CD8-positive, alpha-beta memory T cell (primary cell): ENCODE results near the gene CEMP1. TPM values are rescaled to one million over a fixed set of nuclear protein-coding genes. Genes with fewer than 3 reads are reported as not detected.

Experiments used
- CTCF ChIA-PET: fragments of 350-600 bp; sonication (Branson Sonifier 250); formaldehyde crosslinking; loops from one replicate; lab custom pipeline; 2021; ENCODE audit warnings: antibody characterized with exemption; lab: Charles Lee
- POLR2A ChIA-PET: fragments of 350-600 bp; sonication (Branson Sonifier 250); formaldehyde crosslinking; loops from one replicate; lab custom pipeline; 2021; ENCODE audit warnings: antibody characterized with exemption; lab: Charles Lee
- DNase-seq, 5 donors: peaks; one replicate each; pipeline versions ENCODE4 v3.0.0 to v3.0.0-alpha.2; 2020 to 2022; ENCODE audit warnings: mixed read lengths in 1 of 5
- H3K27ac ChIP-seq: one replicate; pipeline ENCODE4 v1.7.0; 2013; ENCODE audit warnings: low read depth, mild to moderate bottlenecking, low read length, moderate library complexity
- H3K27me3 ChIP-seq: 2 replicates; pipeline ENCODE4 v1.7.0; 2013; ENCODE audit warnings: low read length, mild to moderate bottlenecking; ENCODE audit not compliant: insufficient read depth, poor library complexity, severe bottlenecking
- H3K36me3 ChIP-seq: 2 replicates; pipeline ENCODE4 v1.7.0; 2013; ENCODE audit warnings: mild to moderate bottlenecking, low read length, moderate library complexity; ENCODE audit not compliant: insufficient read depth
- H3K4me1 ChIP-seq: 2 replicates; pipeline ENCODE4 v1.7.0; 2013; ENCODE audit warnings: mild to moderate bottlenecking, low read length, moderate library complexity; ENCODE audit not compliant: insufficient read depth
- H3K4me3 ChIP-seq: 2 replicates; pipeline ENCODE4 v1.7.0; 2013; ENCODE audit warnings: mild to moderate bottlenecking, low read length
- H3K9me3 ChIP-seq: 2 replicates; pipeline ENCODE4 v1.7.0; 2013; ENCODE audit warnings: mild to moderate bottlenecking, low read length
- H3K27ac Mint-ChIP-seq, 8 donors: one replicate each; pipeline ENCODE4 v1.8.0; 2020 to 2021; ENCODE audit warnings: mixed read lengths in 8 of 8, mild to moderate bottlenecking in 6 of 8, inconsistent platforms in 3 of 8, moderate library complexity in 3 of 8
- H3K27me3 Mint-ChIP-seq, 2 donors: one replicate each; pipeline ENCODE4 v1.8.0; 2020 to 2021; ENCODE audit warnings: mixed read lengths in 2 of 2, mild to moderate bottlenecking in 1 of 2, moderate library complexity in 1 of 2
- H3K36me3 Mint-ChIP-seq, 3 donors: one replicate each; pipeline ENCODE4 v1.8.0; 2020 to 2021; ENCODE audit warnings: mixed read lengths in 3 of 3, inconsistent platforms in 1 of 3, mild to moderate bottlenecking in 1 of 3
- H3K4me1 Mint-ChIP-seq, 3 donors: one replicate each; pipeline ENCODE4 v1.8.0; 2020 to 2021; ENCODE audit warnings: mixed read lengths in 3 of 3, inconsistent platforms in 1 of 3, mild to moderate bottlenecking in 1 of 3
- H3K4me3 Mint-ChIP-seq, 7 donors: one replicate each; pipeline ENCODE4 v1.8.0; 2020 to 2021; ENCODE audit warnings: mixed read lengths in 7 of 7, mild to moderate bottlenecking in 6 of 7, moderate library complexity in 4 of 7, inconsistent platforms in 2 of 7
- H3K9me3 Mint-ChIP-seq, 5 donors: one replicate each; pipeline ENCODE4 v1.8.0; 2020 to 2022; ENCODE audit warnings: mixed read lengths in 5 of 5, mild to moderate bottlenecking in 3 of 5, moderate library complexity in 2 of 5, inconsistent platforms in 1 of 5
- polyA plus RNA-seq: library from polyadenylated mRNA; unstranded; fragments of 300-500 nt; fragmentation: Illumina TruSeq; gene quantifications from one replicate; pipeline ENCODE4 v1.2.3, GENCODE V29; 2021
- total RNA-seq, 2 experiments: library from RNA; stranded (reverse); gene quantifications; one replicate each; pipeline ENCODE4 v1.2.3, GENCODE V29; 2021

The CEMP1 gene
- total and polyA plus RNA-seq, 3 experiments from 2014 or later, result 0.16 to 3.3 TPM; not detected in 1

- no peak for DNase-seq
- Histone ChIP-seq H3K9me3 (no peaks in the 10 kb centered on the region), H3K27ac (no peak overlapping the region), H3K27me3 (no peaks in the 10 kb centered on the region), H3K36me3 (no peaks in the 10 kb centered on the region), H3K4me3 (no peak overlapping the region), H3K4me1 (no peaks in the 10 kb centered on the region)
- H3K4me3 Mint-ChIP-seq, result no peak overlapping the region
- ChIA-PET POLR2A (no interaction called here), CTCF (interaction anchor here (0.9 kb wide), 1 partner anchor 153 kb away, joined by 3 read pairs; the partner anchor contains the start of gene ABCA3)
- H3K36me3 Mint-ChIP-seq, result peaks cover 0 to 23% (median 2%) of the 10 kb centered on the region in 3 donors
- H3K27ac Mint-ChIP-seq, result peak overlapping the region in 1 of 8 donors; percentile 32
- H3K27me3 Mint-ChIP-seq, result no peaks in the 10 kb centered on the region
- H3K4me1 Mint-ChIP-seq, result no peaks in the 10 kb centered on the region
- H3K9me3 Mint-ChIP-seq, result no peaks in the 10 kb centered on the region
Observed at GRCh38 chr16:2493605-2494004, 37.6 kb downstream of the CEMP1 start.

- ChIA-PET CTCF (interaction anchor here (0.7 to 1.0 kb wide), 2 partner anchors 9 to 298 kb away, joined by 3 read pairs; no protein-coding TSS in a partner anchor), POLR2A (no interaction called here)
- no peaks in the 10 kb centered on the region for H3K9me3 Mint-ChIP-seq
- Histone ChIP-seq H3K4me3 (no peak overlapping the region), H3K36me3 (no peaks in the 10 kb centered on the region), H3K9me3 (no peaks in the 10 kb centered on the region), H3K4me1 (peaks cover 4% of the 10 kb centered on the region), H3K27ac (no peak overlapping the region), H3K27me3 (no peaks in the 10 kb centered on the region)
- H3K27ac Mint-ChIP-seq, result no peak overlapping the region
- H3K27me3 Mint-ChIP-seq, result no peaks in the 10 kb centered on the region
- H3K4me3 Mint-ChIP-seq, result no peak overlapping the region
- H3K4me1 Mint-ChIP-seq, result peaks cover 3 to 4% (median 4%) of the 10 kb centered on the region in 3 donors
- DNase-seq, result no peak
- H3K36me3 Mint-ChIP-seq, result peaks cover 0 to 13% (median 2%) of the 10 kb centered on the region in 3 donors
Observed at GRCh38 chr16:2492292-2492691, 38.9 kb downstream of the CEMP1 start.

- Mint-ChIP-seq H3K9me3 (no peaks in the 10 kb centered on the region), H3K27ac (no peak overlapping the region), H3K4me3 (no peak overlapping the region), H3K4me1 (peaks cover 10 to 16% (median 13%) of the 10 kb centered on the region in 3 donors), H3K36me3 (peaks cover 0 to 2% (median under 1%) of the 10 kb centered on the region in 3 donors), H3K27me3 (no peaks in the 10 kb centered on the region)
- H3K36me3 ChIP-seq, result no peaks in the 10 kb centered on the region
- H3K27me3 ChIP-seq, result no peaks in the 10 kb centered on the region
- peaks cover 14% of the 10 kb centered on the region for H3K4me1 ChIP-seq
- ChIA-PET POLR2A (no interaction called here), CTCF (no interaction called here)
- H3K27ac ChIP-seq, result no peak overlapping the region
- no peak for DNase-seq
- no peaks in the 10 kb centered on the region for H3K9me3 ChIP-seq
- no peak overlapping the region for H3K4me3 ChIP-seq
Observed at GRCh38 chr16:2490190-2491105, 40.8 kb downstream of the CEMP1 start.

- Mint-ChIP-seq H3K4me1 (peaks cover 13 to 23% (median 14%) of the 10 kb centered on the region in 3 donors), H3K9me3 (no peaks in the 10 kb centered on the region), H3K27ac (no peak overlapping the region), H3K27me3 (no peaks in the 10 kb centered on the region), H3K36me3 (peaks cover 0 to 2% (median 0%) of the 10 kb centered on the region in 3 donors), H3K4me3 (no peak overlapping the region)
- Histone ChIP-seq H3K4me1 (peaks cover 14% of the 10 kb centered on the region), H3K36me3 (no peaks in the 10 kb centered on the region), H3K9me3 (no peaks in the 10 kb centered on the region), H3K27me3 (no peaks in the 10 kb centered on the region), H3K4me3 (no peak overlapping the region), H3K27ac (no peak overlapping the region)
- DNase-seq, result no peak
- CTCF ChIA-PET, result no interaction called here
- POLR2A ChIA-PET, result no interaction called here
Observed at GRCh38 chr16:2489581-2489980, 41.6 kb downstream of the CEMP1 start.

- peaks cover 14% of the 10 kb centered on the region for H3K4me1 ChIP-seq
- H3K27ac ChIP-seq, result no peak overlapping the region
- Mint-ChIP-seq H3K27ac (no peak overlapping the region), H3K4me3 (no peak overlapping the region), H3K36me3 (peaks cover 0 to 2% (median 0%) of the 10 kb centered on the region in 3 donors), H3K9me3 (no peaks in the 10 kb centered on the region), H3K27me3 (no peaks in the 10 kb centered on the region), H3K4me1 (peaks cover 13 to 25% (median 16%) of the 10 kb centered on the region in 3 donors)
- no peaks in the 10 kb centered on the region for H3K27me3 ChIP-seq
- no peaks in the 10 kb centered on the region for H3K9me3 ChIP-seq
- DNase-seq, result no peak
- H3K36me3 ChIP-seq, result no peaks in the 10 kb centered on the region
- CTCF ChIA-PET, result interaction anchor here (0.7 to 1.9 kb wide), 4 partner anchors 12 to 293 kb away, joined by 3 to 6 read pairs (median 4); no protein-coding TSS in a partner anchor
- POLR2A ChIA-PET, result interaction anchor here (1.1 to 1.3 kb wide), 2 partner anchors 13 to 293 kb away, joined by 3 to 4 read pairs; partner anchors contain the start of gene TBC1D24
- H3K4me3 ChIP-seq, result no peak overlapping the region
Observed at GRCh38 chr16:2487903-2488531, 43.2 kb downstream of the CEMP1 start.

- Mint-ChIP-seq H3K4me3 (peak overlapping the region in 4 of 7 donors; percentile 56 to 66 (median 62)), H3K4me1 (peaks cover 13 to 25% (median 16%) of the 10 kb centered on the region in 3 donors), H3K27ac (peak overlapping the region in 7 of 8 donors; percentile 4 to 96 (median 83)), H3K27me3 (no peaks in the 10 kb centered on the region), H3K36me3 (peaks cover 0 to 2% (median 0%) of the 10 kb centered on the region in 3 donors), H3K9me3 (no peaks in the 10 kb centered on the region)
- no peaks in the 10 kb centered on the region for H3K9me3 ChIP-seq
- ChIA-PET POLR2A (interaction anchor here (1.3 kb wide), 1 partner anchor 13 kb away, joined by 3 read pairs; the partner anchor contains the start of gene TBC1D24), CTCF (interaction anchor here (0.7 to 1.9 kb wide), 5 partner anchors 13 to 292 kb away, joined by 3 to 6 read pairs (median 3); partner anchors contain the start of genes ECI1 and TBC1D24)
- DNase-seq, result no peak
- no peak overlapping the region for H3K4me3 ChIP-seq
- H3K36me3 ChIP-seq, result no peaks in the 10 kb centered on the region
- no peak overlapping the region for H3K27ac ChIP-seq
- H3K27me3 ChIP-seq, result no peaks in the 10 kb centered on the region
- H3K4me1 ChIP-seq, result peaks cover 14% of the 10 kb centered on the region
Observed at GRCh38 chr16:2487517-2487842, 43.7 kb downstream of the CEMP1 start.

GRCh38 chr16:2486645-2487516, 44.3 kb downstream of the CEMP1 start:
- H3K27me3 ChIP-seq, result no peaks in the 10 kb centered on the region
- no peak overlapping the region for H3K27ac ChIP-seq
- Mint-ChIP-seq H3K36me3 (no peaks in the 10 kb centered on the region), H3K9me3 (no peaks in the 10 kb centered on the region), H3K4me1 (peaks cover 13 to 28% (median 16%) of the 10 kb centered on the region in 3 donors), H3K27ac (peak overlapping the region; percentile 4 to 96 (median 80)), H3K4me3 (peak overlapping the region in 5 of 7 donors; percentile 56 to 69 (median 63)), H3K27me3 (no peaks in the 10 kb centered on the region)
- no peaks in the 10 kb centered on the region for H3K36me3 ChIP-seq
- no peaks in the 10 kb centered on the region for H3K9me3 ChIP-seq
- H3K4me1 ChIP-seq, result peaks cover 14% of the 10 kb centered on the region
- ChIA-PET CTCF (interaction anchor here (1.0 to 1.5 kb wide), 6 partner anchors 12 to 292 kb away, joined by 3 to 9 read pairs (median 3); partner anchors contain the start of genes ECI1 and TBC1D24), POLR2A (interaction anchor here (1.3 kb wide), 1 partner anchor 12 kb away, joined by 3 read pairs; the partner anchor contains the start of gene TBC1D24)
- DNase-seq, result peak; percentile 65 to 87 (median 75)
- H3K4me3 ChIP-seq, result no peak overlapping the region
